SK-MEL-5 (cell line): Measurements from ENCODE around the gene MAP4K2. TPM values are rescaled to one million over a fixed set of nuclear protein-coding genes. Genes with fewer than 3 reads are reported as not detected.
"Not testable (repeated sequence)": the region's sequence is repeated elsewhere in the genome, so short reads cannot be mapped to it uniquely, and the experiment has no call there.

Experiments used
- DNase-seq: peaks from one replicate; pipeline ENCODE4 v3.0.0-alpha.2; 2016; ENCODE audit warnings: low read depth, low spot score
- in situ Hi-C: cut with HindIII; loops from 2 replicates; pipeline ENCODE4 v1.10.0; 2016; ENCODE audit warnings: low sequenced_read_pairs, high pct_unique_total_duplicates, low pct_unique_long_range_greater_than_20kb
- total RNA-seq: library from RNA; depleted of rRNA; stranded (reverse); fragments of >200 nt; shearing (Covaris generic); gene quantifications from 2 replicates; pipeline ENCODE4 v1.2.3, GENCODE V29; 2014

The MAP4K2 gene
- total RNA-seq, 1 experiment from 2014 or later: 16.3 TPM

DNA sequence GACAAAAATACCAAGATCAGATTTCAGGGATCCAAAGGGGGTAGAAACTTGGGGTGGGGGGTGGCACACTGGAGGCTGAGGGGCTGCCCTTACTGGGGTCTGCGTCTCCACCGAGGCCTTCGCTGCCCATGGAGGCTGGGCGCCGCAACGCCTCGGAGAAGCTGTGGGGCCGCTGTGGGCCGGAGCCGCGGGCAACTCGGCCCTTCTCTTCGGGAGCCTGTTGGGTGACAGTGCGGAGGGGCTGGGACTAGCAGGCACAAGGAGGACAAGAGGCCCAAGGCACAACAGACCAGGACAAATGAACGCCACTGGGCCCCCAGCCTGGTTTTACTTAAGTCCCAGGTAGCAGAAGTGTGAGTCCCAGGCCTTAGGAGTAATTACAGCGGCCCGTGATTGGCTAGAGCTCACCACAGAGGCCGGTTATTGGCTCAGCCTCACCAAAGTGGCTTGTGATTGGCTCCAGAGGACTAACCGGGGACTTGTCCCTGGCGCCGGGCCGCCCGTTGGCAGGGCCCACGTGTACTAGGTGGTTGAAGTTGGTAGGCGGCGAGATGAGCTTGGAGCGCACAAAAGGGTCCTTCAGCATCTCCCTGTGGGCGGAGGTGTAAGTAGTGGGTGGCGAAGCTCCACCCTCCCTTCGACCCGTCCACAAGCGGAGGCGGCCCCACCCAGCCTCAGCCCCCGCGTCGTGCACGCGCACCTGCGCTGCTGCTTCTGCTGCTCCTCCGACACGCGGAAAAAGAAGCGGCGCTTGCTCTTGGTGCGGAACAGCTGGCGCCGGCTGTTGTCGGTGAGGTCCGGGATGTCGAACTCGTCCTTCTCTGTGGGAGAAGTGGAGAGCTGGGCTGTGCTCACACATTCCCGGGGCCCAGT, 23.8 kb upstream of the MAP4K2 start:
- DNase-seq: no peak
- in situ Hi-C loops: no loop called here

DNA sequence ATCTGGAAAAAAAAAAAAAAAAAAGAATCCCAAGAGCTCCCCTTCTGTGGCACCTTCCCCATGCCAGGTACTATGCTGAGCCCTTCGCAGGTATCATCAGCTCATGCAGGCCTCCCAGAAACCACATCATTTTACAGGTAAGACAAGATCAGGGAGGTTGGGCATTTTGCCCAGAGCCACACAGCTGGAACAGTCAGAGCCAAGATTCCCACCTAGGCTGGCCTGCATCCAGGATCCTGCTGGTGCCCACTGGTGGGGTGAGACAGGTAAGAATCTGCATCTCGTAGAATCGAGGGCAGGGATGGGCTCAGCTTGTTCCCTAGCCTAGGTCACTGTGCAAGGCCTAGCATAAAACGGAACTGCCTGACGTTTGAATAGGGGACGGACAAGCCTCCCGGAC, 23.0 kb upstream of the MAP4K2 start:
- no peak for DNase-seq
- in situ Hi-C loops: no loop called here

DNA sequence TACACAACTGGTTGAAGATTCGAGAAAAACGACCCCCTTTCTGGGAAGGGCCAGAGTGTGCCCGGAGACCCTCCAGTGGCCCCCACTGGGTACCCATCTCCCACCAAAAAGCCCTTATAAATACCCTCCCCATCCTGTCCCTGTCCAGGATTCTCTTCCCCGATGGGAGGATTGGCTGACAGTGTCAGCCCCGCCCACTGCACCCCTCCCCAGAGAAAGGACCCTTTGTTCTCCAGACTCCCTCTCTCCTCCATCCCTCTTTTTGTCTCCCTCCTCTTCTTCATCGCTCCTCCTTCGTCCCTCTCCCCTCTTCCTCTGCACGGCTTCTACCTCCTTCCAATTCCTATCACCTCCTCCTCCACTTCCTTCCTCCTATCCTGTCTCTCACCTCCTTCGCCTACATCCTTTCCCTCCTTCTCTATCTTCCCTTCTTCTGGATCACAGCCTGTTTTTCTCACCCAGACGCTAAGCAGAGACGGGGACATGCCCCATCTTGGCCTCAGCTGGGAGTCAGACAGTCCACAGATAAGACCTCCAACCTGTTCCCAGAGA, 20.6 kb upstream of the MAP4K2 start:
- DNase-seq: no peak
- in situ Hi-C loops: no loop called here

DNA sequence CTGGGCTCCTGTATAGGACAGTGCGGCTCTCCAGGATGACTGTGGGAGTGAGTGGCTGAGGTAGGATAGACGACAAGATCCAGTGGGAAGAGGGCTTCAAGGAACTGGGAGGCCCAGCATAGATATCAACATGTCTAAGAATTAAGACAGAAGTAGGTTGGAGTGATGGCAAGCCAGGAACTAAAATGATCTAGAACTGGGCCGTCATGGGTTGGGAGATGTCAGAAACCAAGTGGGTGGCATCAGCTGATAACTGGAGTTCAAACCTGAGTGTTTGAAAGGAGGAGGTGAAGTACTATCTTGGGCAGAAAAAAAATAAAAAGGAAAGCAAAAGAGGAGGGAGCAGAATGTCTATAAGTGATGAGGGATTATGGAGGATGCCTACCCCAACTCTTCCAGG, 14.5 kb upstream of the MAP4K2 start:
- DNase-seq: no peak
- in situ Hi-C loops: no loop called here

DNA sequence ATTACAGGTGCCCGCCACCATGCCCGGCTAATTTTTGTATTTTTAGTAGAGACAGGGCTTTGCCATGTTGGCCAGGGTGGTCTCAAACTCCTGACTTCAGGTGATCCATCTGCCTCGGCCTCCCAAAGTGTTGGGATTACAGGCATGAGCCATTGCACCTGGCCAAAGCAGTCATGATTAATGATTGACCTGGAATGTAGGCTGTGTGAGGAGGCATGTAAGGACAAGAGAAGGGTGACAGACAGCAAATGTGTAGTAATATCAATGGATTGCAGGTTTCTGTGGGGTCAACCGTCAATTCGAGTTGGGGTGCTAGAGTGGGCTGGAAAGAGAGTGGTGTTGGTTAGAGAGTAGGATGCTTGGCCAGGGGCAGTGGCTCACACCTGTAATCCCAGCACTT, 12.4 kb upstream of the MAP4K2 start:
- in situ Hi-C loops, DNase-seq: not testable (repeated sequence)

DNA sequence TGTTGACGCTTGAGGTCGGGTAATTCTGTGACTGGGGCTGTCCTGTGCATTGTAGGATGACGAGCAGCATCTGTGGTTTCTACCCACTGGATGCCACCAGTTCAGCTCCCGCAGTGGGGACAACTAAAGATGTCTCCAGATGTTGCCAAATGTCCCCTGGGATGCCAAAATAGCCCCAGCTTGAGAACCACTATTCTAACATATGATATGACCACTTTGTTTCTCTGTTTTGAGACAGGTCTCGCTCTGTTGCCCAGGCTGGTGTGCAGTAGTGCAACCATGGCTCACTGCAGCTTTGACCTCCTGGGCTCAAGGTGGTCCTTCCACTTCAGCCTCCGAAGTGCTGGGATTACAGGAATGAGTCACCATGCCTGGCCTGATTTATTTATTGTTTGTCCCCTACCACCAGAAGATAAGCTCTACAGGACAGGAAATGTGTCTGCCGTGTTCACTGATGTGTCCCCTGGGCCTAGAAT, 11.7 kb upstream of the MAP4K2 start:
- in situ Hi-C loops: no loop called here
- no peak for DNase-seq

DNA sequence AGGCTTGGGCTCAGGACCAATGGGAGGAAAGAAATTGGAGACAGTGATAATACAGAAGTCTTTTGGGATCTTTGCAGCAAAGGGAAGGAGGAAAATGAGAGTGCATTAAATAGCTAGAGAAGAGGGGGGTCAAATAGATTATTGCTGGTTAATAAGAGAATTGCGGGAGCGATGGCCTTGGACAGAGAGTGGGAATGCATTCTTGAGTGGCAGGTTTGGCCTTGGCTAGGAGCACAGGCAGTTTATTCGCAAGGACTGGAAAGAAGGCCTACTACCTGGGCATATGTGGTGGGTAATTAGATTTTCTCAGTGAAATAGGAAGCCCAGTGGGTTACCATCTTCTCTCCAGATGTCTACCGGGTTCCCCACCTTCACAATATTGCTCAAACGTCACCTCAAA, 10.8 kb upstream of the MAP4K2 start:
- no peak for DNase-seq
- in situ Hi-C loops: no loop called here

DNA sequence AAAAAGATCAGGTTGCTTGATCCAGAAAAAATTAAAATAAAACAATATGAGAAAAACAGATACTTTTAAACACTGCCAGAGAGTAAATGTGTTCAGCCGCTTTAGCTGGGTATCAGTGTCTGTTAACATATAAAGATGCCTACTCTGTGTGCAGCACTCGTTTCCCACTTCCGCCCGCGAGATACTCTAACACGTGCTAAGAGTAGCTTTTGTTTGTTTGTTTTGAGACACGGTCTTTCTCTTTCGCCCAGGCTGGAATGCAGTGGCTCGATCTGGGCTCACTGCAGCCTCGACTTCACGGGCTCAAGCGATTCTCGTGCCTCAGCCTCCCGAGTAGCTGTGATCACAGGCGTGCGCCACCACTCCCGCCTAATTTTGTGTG, 7.9 kb upstream of the MAP4K2 start:
- DNase-seq: no peak
- in situ Hi-C loops: no loop called here

DNA sequence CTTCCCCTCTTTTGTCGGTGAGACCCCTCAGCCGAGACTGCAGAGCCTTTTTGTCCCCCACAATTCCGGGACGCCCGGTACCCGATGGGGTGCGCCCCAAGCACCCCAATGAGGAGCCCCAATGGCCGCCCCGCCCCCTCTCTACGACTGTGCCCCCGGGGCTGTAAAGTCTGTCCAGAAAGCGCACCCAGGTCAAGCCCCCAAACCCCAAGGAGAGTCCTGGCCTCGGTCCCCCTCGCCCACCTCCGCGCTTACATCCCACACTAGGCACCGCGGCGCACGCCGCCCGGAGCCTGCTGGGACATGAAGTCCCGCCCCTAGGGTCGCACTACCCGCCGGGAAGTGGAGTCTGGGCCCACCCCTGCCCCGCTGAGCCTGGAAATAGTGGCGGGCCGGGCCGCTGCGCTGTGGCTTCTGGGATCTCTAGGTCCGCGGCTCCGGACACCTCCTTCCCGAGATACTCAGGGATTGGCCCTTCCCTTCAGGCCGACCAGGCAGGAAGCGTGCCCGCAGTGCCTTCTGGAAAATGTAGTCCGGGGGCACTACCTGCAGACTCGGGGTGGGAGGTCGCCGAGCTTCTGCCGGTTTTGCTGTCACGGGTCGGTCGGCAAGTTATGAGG, 7.4 kb upstream of the MAP4K2 start, which contains the start of gene MEN1:
Gene MEN1, minus strand, starts transcription at position 281 of the 620 bp plus-strand sequence. CDS start 442 bp downstream, outside the sequence.
- in situ Hi-C loops: no loop called here
- DNase-seq: peak; percentile 94

DNA sequence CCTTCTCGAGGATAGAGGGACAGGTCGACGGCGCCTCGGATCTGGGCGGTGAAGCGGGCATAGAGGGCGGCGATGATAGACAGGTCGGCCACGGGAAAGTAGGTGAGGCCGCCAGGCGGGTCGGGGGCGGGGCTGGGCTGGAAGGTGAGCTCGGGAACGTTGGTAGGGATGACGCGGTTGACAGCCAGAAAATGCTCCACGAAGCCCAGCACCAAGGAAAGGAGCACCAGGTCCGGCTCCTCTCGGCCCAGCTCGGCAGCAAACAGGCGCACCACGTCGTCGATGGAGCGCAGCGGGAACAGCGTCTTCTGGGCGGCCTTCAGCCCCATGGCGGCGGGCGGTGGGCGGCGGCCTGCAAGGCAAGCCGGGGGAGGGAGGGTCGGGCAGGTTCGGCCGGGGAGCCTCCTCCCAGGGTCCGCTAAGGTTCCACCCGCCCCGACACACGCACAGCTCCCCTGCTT, 6.8 kb upstream of the MAP4K2 start:
- no peak for DNase-seq
- in situ Hi-C loops: no loop called here

DNA sequence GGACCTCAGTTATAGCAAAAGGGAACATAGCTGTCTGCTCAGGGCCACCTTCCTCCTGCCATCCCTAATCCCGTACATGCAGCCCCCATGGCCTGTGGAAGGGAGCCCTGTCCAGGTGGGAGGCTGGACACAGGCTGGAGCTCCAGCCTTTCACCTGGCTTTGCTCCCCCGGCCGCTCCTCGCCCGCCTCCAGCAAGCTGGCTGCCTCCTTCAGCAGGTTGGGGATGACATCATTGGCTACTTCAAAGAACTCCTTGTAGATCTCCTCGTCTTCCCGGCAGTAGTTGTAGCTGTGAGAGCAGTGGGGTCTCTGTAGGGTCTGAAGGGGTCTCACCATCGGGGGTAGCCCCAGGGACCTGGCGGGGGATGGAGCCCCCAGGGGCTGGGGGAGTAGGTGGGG, 2.5 kb upstream of the MAP4K2 start:
- DNase-seq: no peak
- in situ Hi-C loops: no loop called here

DNA sequence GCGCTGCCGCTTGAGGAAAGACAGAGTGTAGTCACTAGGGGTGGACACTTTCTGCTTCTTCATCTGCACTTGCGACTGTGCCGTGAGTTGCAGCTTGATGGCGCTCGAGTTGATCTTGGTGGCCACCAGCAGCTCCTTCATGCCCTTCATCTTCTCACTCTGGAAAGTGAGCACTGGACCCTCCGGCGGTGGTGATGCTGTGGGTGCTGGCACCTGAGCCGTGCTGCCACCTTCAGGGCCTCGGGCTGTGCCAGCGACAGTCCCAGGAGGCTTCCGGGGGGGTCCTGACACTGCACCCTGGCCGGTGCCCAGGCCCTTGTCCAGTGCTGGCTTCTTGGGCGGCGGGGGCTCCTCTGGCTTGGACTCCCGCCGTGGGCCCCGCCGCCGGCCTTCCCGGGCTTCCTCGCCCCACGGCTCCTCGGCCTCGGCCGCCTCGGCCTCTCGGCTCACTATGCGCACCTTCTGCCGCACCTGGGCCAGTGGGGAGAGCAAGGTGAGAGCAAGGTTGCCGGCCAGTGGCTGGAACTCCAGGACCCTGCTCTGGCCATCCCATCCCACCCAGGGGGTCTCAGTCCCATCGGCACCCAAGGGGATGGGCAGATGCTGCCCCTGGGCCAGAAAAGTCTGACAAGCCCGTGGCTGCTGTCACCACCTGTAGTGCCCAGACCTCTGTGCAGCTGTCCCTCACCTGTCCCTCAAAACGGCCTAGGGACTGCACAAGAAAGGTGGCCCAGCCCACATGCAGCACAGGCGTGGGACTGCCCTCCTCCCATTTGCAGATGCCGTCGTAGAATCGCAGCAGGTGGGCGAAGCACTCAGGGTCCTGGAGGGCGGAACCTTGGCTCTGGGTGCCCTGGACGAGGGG, 1.6 kb upstream of the MAP4K2 start:
- in situ Hi-C loops: no loop called here
- DNase-seq: peak; percentile 40

DNA sequence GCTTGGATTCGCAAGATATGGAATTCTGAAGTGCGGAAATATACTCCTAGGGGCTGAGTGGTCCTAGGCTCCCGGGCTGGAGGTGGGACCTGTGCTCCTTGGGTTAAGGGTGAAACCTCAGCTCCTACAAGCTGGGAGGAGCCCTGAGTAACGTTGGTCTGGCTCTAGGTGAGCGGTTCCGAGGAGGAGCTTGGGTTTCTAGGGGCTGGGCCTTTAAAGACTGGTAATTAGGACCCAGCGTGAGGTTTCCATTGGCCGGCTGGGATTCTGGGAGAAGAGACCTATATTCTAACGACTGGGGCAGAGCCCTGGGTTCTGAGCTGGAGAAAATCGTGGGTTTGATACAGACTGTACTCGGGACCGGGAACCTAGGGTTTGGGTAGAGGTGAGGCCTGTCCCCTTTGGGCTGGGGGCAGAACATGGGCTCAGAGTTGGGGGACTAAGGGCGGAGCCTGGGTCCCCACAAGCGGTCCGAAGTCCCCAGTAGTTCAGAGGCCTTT, 882 bp upstream of the MAP4K2 start:
- DNase-seq: no peak
- in situ Hi-C loops: no loop called here

DNA sequence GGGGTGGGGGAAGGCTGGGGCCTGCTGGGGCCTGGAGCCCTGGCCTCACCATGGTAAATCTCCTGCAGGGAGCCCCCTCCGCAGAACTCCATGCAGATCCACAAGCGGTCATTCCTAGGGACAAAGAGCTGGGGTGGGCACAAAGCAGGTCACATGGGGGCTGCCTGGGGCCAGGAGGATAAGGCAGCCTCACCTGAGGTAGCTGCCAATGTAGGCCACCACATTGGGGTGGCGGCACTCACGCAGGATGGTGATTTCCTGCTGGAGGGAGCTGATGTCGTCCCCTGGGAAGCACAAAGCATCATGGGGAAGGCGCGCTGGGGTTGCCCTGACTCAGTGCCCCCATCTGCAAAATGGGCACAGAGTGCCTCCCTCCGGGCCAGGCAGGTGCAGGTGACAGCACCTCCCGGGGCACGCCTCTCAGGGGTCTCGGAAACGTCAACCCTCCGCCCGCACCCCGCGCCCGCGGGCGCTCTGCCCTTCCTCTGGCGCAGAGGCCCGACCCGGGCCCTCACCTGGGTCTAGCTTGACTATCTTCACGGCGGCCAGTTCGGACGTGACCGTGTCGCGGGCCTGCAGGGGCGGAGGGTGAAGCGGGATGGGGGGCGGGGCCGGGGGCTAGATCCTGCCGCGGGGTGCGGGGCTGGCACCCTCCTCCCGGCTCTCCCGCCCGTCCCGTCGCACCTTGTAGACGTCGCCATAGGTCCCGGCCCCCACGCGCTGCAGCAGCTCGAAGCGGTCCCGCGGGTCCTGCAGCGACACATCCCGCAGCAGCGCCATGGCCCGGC, 450 bp downstream of the MAP4K2 start:
- in situ Hi-C loops: no loop called here
- DNase-seq: no peak

DNA sequence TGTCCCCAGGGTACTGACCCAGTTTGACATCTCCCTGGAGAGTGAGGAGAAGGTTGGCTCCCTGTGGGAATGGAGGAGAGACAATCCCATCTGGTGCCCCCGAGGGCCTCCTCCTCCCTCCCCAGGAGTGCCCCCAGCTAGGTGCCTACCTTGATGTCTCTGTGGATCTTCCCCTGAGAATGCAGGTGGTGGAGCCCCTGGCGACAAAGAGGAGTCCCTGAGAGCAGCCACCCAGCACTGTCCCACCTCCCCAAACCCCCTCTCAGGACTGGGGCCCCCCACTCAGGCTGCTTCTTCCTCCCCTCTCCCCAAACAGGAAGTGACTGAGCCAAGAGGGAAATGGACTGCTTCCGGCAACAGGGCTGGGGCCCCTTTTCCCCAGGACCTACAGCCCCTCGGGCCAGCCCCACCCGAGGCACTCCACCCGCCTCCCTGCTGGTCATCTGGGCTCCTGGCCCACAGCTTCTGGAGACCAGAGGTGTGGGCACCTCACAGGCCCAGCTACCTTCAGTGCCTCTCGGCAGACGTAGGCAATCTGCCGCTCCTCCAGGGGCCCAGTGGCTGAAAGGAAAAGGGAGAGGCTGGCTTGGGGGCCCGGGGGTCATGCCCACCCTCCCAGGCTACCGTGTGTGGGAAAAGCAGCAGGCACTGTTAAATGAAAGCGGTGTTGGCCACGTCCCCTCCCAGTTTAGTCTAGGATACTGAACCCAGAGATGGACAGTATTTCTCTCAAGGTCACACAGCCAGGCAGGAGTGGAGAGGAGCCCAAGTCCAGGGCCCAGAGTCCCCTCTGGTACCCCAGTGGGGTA, 1.2 kb downstream of the MAP4K2 start:
- in situ Hi-C loops: no loop called here
- DNase-seq: no peak

DNA sequence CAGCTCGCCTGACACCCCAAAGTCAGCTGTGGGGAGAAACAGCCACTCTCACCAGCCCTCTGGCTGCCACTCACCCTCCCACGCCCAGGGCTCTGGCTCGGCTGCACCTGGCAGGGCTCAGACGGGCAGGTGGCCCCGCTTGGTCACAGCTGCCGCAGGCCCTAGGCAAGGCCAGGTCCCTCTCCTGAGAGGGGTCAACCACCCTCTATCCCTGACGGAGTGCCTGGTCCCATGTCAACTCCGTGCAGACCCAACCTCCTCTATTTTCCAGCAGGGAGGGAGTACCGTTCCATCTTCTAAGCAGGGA, 1.9 kb downstream of the MAP4K2 start:
- in situ Hi-C loops: no loop called here

More for the DNA sequence above, 1.9 kb downstream of the MAP4K2 start:
- DNase-seq: no peak
